Spleen (tissue), 7 donors: ENCODE measurements around the gene TNFAIP8.

ENCODE experiments used
- CTCF ChIP-seq, 11 experiments: fragments of 200-600 bp in 7 of 11; fragments of 450-650 bp in 4 of 11; sonication (generic) in 4 of 11; IDR thresholded peaks in 8 of 11; conservative IDR thresholded peaks in 3 of 11; 1 replicate in 7 of 11; 2 replicates in 4 of 11; pipeline versions ENCODE4 v1.4.0 to v1.8.0; 2016 to 2021; ENCODE audit warnings: antibody characterized with exemption in 11 of 11, inconsistent platforms in 4 of 11, mild to moderate bottlenecking in 1 of 11
- POLR2A ChIP-seq, 3 donors: fragments of 450-650 bp; IDR thresholded peaks; one replicate each; pipeline ENCODE4 v1.5.1; 2017; ENCODE audit warnings: antibody characterized with exemption in 3 of 3, mild to moderate bottlenecking in 1 of 3
- POLR2AphosphoS5 ChIP-seq, 3 donors: sonication (generic); formaldehyde crosslinking; IDR thresholded peaks; one replicate each; pipeline ENCODE4 v1.5.1; 2017; ENCODE audit warnings: antibody characterized with exemption in 3 of 3
- donor health status: DM: no; HTN: no; CAD: no; lungs with moderate emphysema.
- donor health status: DM: no; HTN: no; CAD: no.
- donor health status: DM: no; HTN: no; CAD: no.

- no peak for TF ChIP-seq CTCF (IDR thresholded peaks at IDR 0.05 in 8 of 11, conservative IDR thresholded peaks at IDR 0.05 in 3 of 11)
- no peak for TF ChIP-seq POLR2A (IDR thresholded peaks at IDR 0.05)
- TF ChIP-seq POLR2AphosphoS5 (IDR thresholded peaks at IDR 0.05), result no peak
Measured at GRCh38 chr5:119397518-119398380, 41.9 kb downstream of the TNFAIP8 start.
